Left renal pelvis (tissue), 4 donors: Measurements from ENCODE around the gene UBE2L3. TPM values are rescaled to one million over a fixed set of nuclear protein-coding genes. Genes with fewer than 3 reads are reported as not detected.
A peak's percentile ranks its signal among the peaks of the same experiment; 100 is the strongest.
"Not testable (repeated sequence)": the region's sequence is repeated elsewhere in the genome, so short reads cannot be mapped to it uniquely, and the experiment has no call there.

ENCODE experiments used
- DNase-seq, 4 donors: peaks; one replicate each; pipeline ENCODE4 v3.0.0-alpha.2; 2013; ENCODE audit warnings: low read depth in 4 of 4, low spot score in 3 of 4
- polyA plus RNA-seq, 4 donors: library from polyadenylated mRNA; unstranded; fragments of 120-200 nt; gene quantifications; one replicate each; pipeline ENCODE4 v1.2.1, GENCODE V29; 2013; ENCODE audit not compliant: insufficient read length in 4 of 4

The UBE2L3 gene
- 10 to 100 TPM; 48.7 to 63.8 (median 58.1) TPM for polyA plus RNA-seq

- peak; percentile 57 to 70 (median 66) for DNase-seq
These were observed at the start of gene UBE2L3 for GRCh38 chr22:21567456-21568346. Gene UBE2L3 (plus strand): TSS chr22:21567714. CDS start chr22:21567745, 31 bp downstream.

- DNase-seq: not testable (repeated sequence)
These were observed 40.6 kb upstream of the UBE2L3 start for GRCh38 chr22:21526705-21527500.

- DNase-seq: not testable (repeated sequence)
These were observed 36.0 kb upstream of the UBE2L3 start for GRCh38 chr22:21531525-21531924.

GRCh38 chr22:21532863-21533648, 34.5 kb upstream of the UBE2L3 start:
- DNase-seq: not testable (repeated sequence)

GRCh38 chr22:21539862-21540261, 27.7 kb upstream of the UBE2L3 start:
- DNase-seq: not testable (repeated sequence)

- not testable (repeated sequence) for DNase-seq
These were observed 22.8 kb upstream of the UBE2L3 start for GRCh38 chr22:21544432-21545322.

- DNase-seq: not testable (repeated sequence)
These were observed 18.0 kb upstream of the UBE2L3 start for GRCh38 chr22:21549558-21549957.

GRCh38 chr22:21550008-21550677, 17.4 kb upstream of the UBE2L3 start:
- not testable (repeated sequence) for DNase-seq

GRCh38 chr22:21550678-21551047, 16.9 kb upstream of the UBE2L3 start:
- DNase-seq: not testable (repeated sequence)

GRCh38 chr22:21551361-21551760, 16.2 kb upstream of the UBE2L3 start, which contains the start of gene RIMBP3C:
Gene RIMBP3C (minus strand): TSS chr22:21551461. CDS start chr22:21550976, 485 bp downstream.
- DNase-seq: not testable (repeated sequence)

GRCh38 chr22:21559345-21560125, 8.0 kb upstream of the UBE2L3 start:
- not testable (repeated sequence) for DNase-seq

- not testable (repeated sequence) for DNase-seq
These were observed 6.9 kb upstream of the UBE2L3 start for GRCh38 chr22:21560657-21561056.

- DNase-seq: no peak
These were observed 3.6 kb upstream of the UBE2L3 start for GRCh38 chr22:21563912-21564311.

GRCh38 chr22:21564411-21564810, 3.1 kb upstream of the UBE2L3 start:
- DNase-seq: no peak

- DNase-seq: no peak
These were observed 997 bp downstream of the UBE2L3 start for GRCh38 chr22:21568347-21569075.

- DNase-seq: not testable (repeated sequence)
These were observed 1.5 kb downstream of the UBE2L3 start for GRCh38 chr22:21569076-21569427.

GRCh38 chr22:21569459-21570170, 2.1 kb downstream of the UBE2L3 start:
- DNase-seq: no peak
